SU-DHL-6 (cell line): ENCODE data around the gene ANKRD45.
"Not testable (repeated sequence)": the region's sequence is repeated elsewhere in the genome, so short reads cannot be mapped to it uniquely, and the experiment has no call there.

Source experiments
- H2AFZ ChIP-seq: fragments of 200-600 bp; sonication (generic); 2 replicates; pipeline ENCODE4 v1.6.1; 2014; ENCODE audit warnings: low read depth, mild to moderate bottlenecking, moderate library complexity, mixed read lengths, antibody characterized with exemption, low read length; ENCODE audit not compliant: severe bottlenecking
- H3F3A ChIP-seq: fragments of 200-600 bp; shearing (Covaris generic); 2 replicates; pipeline ENCODE4 v1.6.0; 2016; ENCODE audit warnings: antibody characterized with exemption, mild to moderate bottlenecking; ENCODE audit not compliant: insufficient read depth
- H3K27ac ChIP-seq: fragments of 200-600 bp; sonication (generic); 2 replicates; pipeline ENCODE4 v1.5.1; 2016; ENCODE audit warnings: low read depth, mild to moderate bottlenecking, low read length, moderate library complexity, mixed read lengths
- H3K27me3 ChIP-seq: fragments of 200-600 bp; sonication (generic), shearing (Covaris generic); 2 replicates; pipeline ENCODE4 v1.6.0; 2014; ENCODE audit warnings: mild to moderate bottlenecking, low read length
- H3K36me3 ChIP-seq: fragments of 200-600 bp; sonication (generic); 2 replicates; pipeline ENCODE4 v1.6.1; 2014; ENCODE audit warnings: mild to moderate bottlenecking, low read length, mixed read lengths
- H3K4me2 ChIP-seq: fragments of 300-600, 200-600 bp; shearing (Covaris generic), sonication (generic); 2 replicates; pipeline ENCODE4 v1.6.0; 2014; ENCODE audit warnings: low read length, low read depth, mild to moderate bottlenecking; ENCODE audit not compliant: poor library complexity, severe bottlenecking
- H3K4me3 ChIP-seq: fragments of 200-600 bp; sonication (generic); 2 replicates; pipeline ENCODE4 v1.5.1; 2014; ENCODE audit warnings: antibody characterized with exemption, low read length, mild to moderate bottlenecking, mixed read lengths; ENCODE audit not compliant: insufficient read depth, poor library complexity, severe bottlenecking
- H3K79me2 ChIP-seq: fragments of 200-600 bp; sonication (generic); 2 replicates; pipeline ENCODE4 v1.6.1; 2014; ENCODE audit warnings: mild to moderate bottlenecking, low read length, moderate library complexity; ENCODE audit not compliant: insufficient read depth
- H3K9ac ChIP-seq: fragments of 200-600 bp; sonication (generic); 2 replicates; pipeline ENCODE4 v1.7.0; 2014; ENCODE audit warnings: mild to moderate bottlenecking, low read length
- H3K9me2 ChIP-seq: fragments of 200-600 bp; sonication (generic); replicated peaks from 2 replicates; pipeline ENCODE4 v1.6.1; 2014; ENCODE audit warnings: low read length; ENCODE audit not compliant: insufficient read depth
- H3K9me3 ChIP-seq: fragments of 200-600 bp; sonication (generic); 2 replicates; pipeline ENCODE4 v1.6.1; 2014; ENCODE audit warnings: low read length, mixed read lengths; ENCODE audit not compliant: insufficient read depth
- H4K20me1 ChIP-seq: fragments of 200-600 bp; sonication (generic); 2 replicates; pipeline ENCODE4 v1.6.1; 2014; ENCODE audit warnings: low read depth, mild to moderate bottlenecking, antibody characterized with exemption, low read length, moderate library complexity, mixed read lengths
- CTCF ChIP-seq: fragments of 200-600 bp; sonication (generic); IDR thresholded peaks from one replicate; pipeline ENCODE4 v1.5.1; 2017; ENCODE audit warnings: antibody characterized with exemption, mild to moderate bottlenecking, low read length, moderate library complexity; ENCODE audit not compliant: insufficient read depth, poor library complexity, severe bottlenecking
- EZH2phosphoT487 ChIP-seq: fragments of 200-600 bp; sonication (generic), shearing (Covaris generic); conservative IDR thresholded peaks from 2 replicates; pipeline ENCODE4 v1.6.1; 2018; ENCODE audit warnings: mild to moderate bottlenecking, antibody characterized with exemption, low read length, moderate library complexity, mixed read lengths

Gene ANKRD45

DNA sequence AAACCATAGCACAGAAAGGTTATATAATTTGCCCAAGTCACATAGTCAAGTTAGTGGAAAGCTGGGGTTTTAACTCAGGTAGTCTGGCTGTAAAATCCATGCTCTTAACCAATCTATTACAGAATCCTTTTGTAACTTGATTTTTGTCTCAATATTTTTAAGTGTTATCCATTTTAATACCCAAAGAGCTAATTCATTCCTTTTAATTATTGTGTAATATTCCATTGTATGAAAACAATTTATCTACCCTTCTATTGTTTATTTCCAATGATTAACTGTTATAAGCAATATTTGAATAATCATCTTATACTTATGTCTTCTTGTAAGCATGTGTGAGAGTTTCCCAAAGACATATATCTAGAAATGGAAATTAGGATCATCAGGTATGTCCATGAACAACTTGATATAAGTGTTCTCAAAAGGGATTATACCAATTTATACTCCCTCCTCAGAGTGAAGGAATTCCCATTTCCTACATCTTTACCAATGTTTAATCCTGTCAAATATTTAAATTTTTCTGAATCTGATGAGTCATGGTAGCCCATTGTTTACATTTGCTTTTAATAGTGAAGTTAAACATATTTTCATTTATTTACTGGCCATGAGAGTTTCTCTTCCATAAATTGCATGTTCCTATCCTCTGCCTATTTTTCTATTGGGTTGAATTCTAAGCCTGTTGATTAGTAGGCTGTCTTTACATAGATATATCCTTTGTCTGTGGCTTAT, 20.6 kb downstream of the ANKRD45 start:
- Histone ChIP-seq H3K9me2 (no peaks in the 10 kb centered on the region), H3K9ac (no peak overlapping the region), H2AFZ (no peak overlapping the region), H3K27ac (no peak overlapping the region), H3K4me3 (no peak overlapping the region), H4K20me1 (no peaks in the 10 kb centered on the region), H3K79me2 (no peaks in the 10 kb centered on the region), H3K27me3 (no peaks in the 10 kb centered on the region), H3K9me3 (no peaks in the 10 kb centered on the region), H3K36me3 (no peaks in the 10 kb centered on the region), H3F3A (no peaks in the 10 kb centered on the region), H3K4me2 (no peak overlapping the region)
- TF ChIP-seq CTCF = no peak
- TF ChIP-seq EZH2phosphoT487 = no peak

DNA sequence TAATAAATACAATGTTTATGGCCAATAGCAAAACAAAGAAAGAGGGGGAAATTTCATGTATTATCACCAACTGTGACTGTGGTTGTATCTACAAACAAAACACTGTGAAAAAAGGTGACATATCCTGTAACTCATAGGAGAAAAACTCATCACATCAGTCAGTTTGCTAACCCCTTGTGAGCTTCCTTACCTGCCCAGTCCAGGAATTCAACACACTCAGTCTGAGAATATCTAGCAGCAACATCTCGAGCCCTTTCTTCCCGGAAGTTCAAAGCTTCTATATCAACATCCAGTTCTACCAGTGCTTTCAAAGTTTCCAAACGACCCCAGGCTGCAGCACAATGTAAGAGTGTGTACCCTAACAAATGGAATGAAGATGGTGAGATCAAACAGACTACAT, 23.0 kb downstream of the ANKRD45 start:
- Histone ChIP-seq H3K79me2 (no peaks in the 10 kb centered on the region), H3F3A (no peaks in the 10 kb centered on the region), H3K4me2 (no peak overlapping the region), H2AFZ (no peak overlapping the region), H3K9ac (no peak overlapping the region), H3K36me3 (no peaks in the 10 kb centered on the region), H3K9me3 (no peaks in the 10 kb centered on the region), H3K27ac (no peak overlapping the region), H3K4me3 (no peak overlapping the region), H3K27me3 (no peaks in the 10 kb centered on the region), H3K9me2 (no peaks in the 10 kb centered on the region), H4K20me1 (no peaks in the 10 kb centered on the region)
- TF ChIP-seq EZH2phosphoT487 (no peak), CTCF (no peak)

- H3K27ac ChIP-seq, H4K20me1 ChIP-seq, H2AFZ ChIP-seq, H3K4me3 ChIP-seq, H3K9me2 ChIP-seq, H3K27me3 ChIP-seq, H3F3A ChIP-seq, H3K36me3 ChIP-seq, H3K4me2 ChIP-seq, H3K79me2 ChIP-seq, H3K9ac ChIP-seq, H3K9me3 ChIP-seq: not testable (repeated sequence)
These were observed 27.1 kb downstream of the ANKRD45 start for GRCh38 chr1:173642450-173643139.

GRCh38 chr1:173639102-173639501, 30.5 kb downstream of the ANKRD45 start:
- Histone ChIP-seq H4K20me1 (no peaks in the 10 kb centered on the region), H3K79me2 (no peaks in the 10 kb centered on the region), H3F3A (no peaks in the 10 kb centered on the region), H3K9me2 (no peaks in the 10 kb centered on the region), H3K4me2 (no peak overlapping the region), H3K9ac (no peak overlapping the region), H3K9me3 (no peaks in the 10 kb centered on the region), H3K36me3 (no peaks in the 10 kb centered on the region), H3K27ac (no peak overlapping the region), H3K27me3 (no peaks in the 10 kb centered on the region), H2AFZ (no peak overlapping the region), H3K4me3 (no peak overlapping the region)
- TF ChIP-seq EZH2phosphoT487 = no peak
- TF ChIP-seq CTCF = no peak
